Neural cell (in vitro differentiated cells): Measurements from ENCODE around the gene PROSER2. TPM values are rescaled to one million over a fixed set of nuclear protein-coding genes. Genes with fewer than 3 reads are reported as not detected.

Source experiments
- H2AFZ ChIP-seq: fragments of 200-600, 300-800 bp; sonication (generic), shearing (Covaris generic); 2 replicates; pipeline ENCODE4 v1.6.0; 2014; ENCODE audit warnings: low read depth, mild to moderate bottlenecking, antibody characterized with exemption, low read length, moderate library complexity
- H3F3A ChIP-seq: fragments of 200-600 bp; shearing (Covaris generic); 2 replicates; pipeline ENCODE4 v1.6.1; 2016; ENCODE audit warnings: mild to moderate bottlenecking, moderate library complexity, mixed read lengths, antibody characterized with exemption, low read length; ENCODE audit not compliant: insufficient read depth, poor library complexity, severe bottlenecking
- H3K27ac ChIP-seq: fragments of 200-600, 300-800 bp; sonication (generic), shearing (Covaris generic); 2 replicates; pipeline ENCODE4 v1.5.1; 2014; ENCODE audit warnings: mild to moderate bottlenecking, low read length, moderate library complexity
- H3K27me3 ChIP-seq: fragments of 300-800, 200-600 bp; sonication (generic), shearing (Covaris generic); 2 replicates; pipeline ENCODE4 v1.6.0; 2014; ENCODE audit warnings: mild to moderate bottlenecking, low read depth, low read length, moderate library complexity; ENCODE audit not compliant: insufficient read depth
- H3K36me3 ChIP-seq: fragments of 300-800, 200-600 bp; sonication (generic), shearing (Covaris generic); 2 replicates; pipeline ENCODE4 v1.5.1; 2014; ENCODE audit warnings: mild to moderate bottlenecking, antibody characterized with exemption, low read length, moderate library complexity; ENCODE audit not compliant: insufficient read depth
- H3K4me2 ChIP-seq: fragments of 300-800, 200-600 bp; sonication (generic), shearing (Covaris generic); 2 replicates; pipeline ENCODE4 v1.6.0; 2014; ENCODE audit warnings: mild to moderate bottlenecking, low read length
- H3K4me3 ChIP-seq: fragments of 300-800, 200-600 bp; sonication (generic), shearing (Covaris generic); 2 replicates; pipeline ENCODE4 v1.5.1; 2014; ENCODE audit warnings: mild to moderate bottlenecking, low read length, moderate library complexity
- H3K79me2 ChIP-seq: fragments of 200-600 bp; shearing (Covaris generic); replicated peaks from 2 replicates; pipeline ENCODE4 v1.6.0; 2014; ENCODE audit warnings: mild to moderate bottlenecking, low read length, moderate library complexity; ENCODE audit not compliant: insufficient read depth
- H3K9ac ChIP-seq: fragments of 300-800, 200-600 bp; sonication (generic), shearing (Covaris generic); 2 replicates; pipeline ENCODE4 v1.6.1; 2016; ENCODE audit warnings: mild to moderate bottlenecking, low read length, mixed read lengths
- H3K9me2 ChIP-seq: fragments of 200-600 bp; shearing (Covaris generic); 2 replicates; pipeline ENCODE4 v1.6.1; 2016; ENCODE audit warnings: mild to moderate bottlenecking, low read length, mixed read lengths; ENCODE audit not compliant: insufficient read depth
- H3K9me3 ChIP-seq: fragments of 200-600, 300-800 bp; sonication (generic), shearing (Covaris generic); 2 replicates; pipeline ENCODE4 v1.6.1; 2016; ENCODE audit warnings: mild to moderate bottlenecking, mixed run types, low read length, moderate library complexity, mixed read lengths
- H4K20me1 ChIP-seq: fragments of 200-600 bp; shearing (Covaris generic); 2 replicates; pipeline ENCODE4 v1.6.1; 2016; ENCODE audit warnings: mild to moderate bottlenecking, mixed run types; ENCODE audit not compliant: insufficient read depth
- CTCF ChIP-seq: fragments of 450-650 bp; IDR thresholded peaks from 2 replicates; pipeline ENCODE4 v1.5.1; 2014; ENCODE audit warnings: antibody characterized with exemption, mild to moderate bottlenecking, moderate library complexity; ENCODE audit not compliant: poor library complexity, severe bottlenecking
- EP300 ChIP-seq: fragments of 450-650 bp; conservative IDR thresholded peaks from 2 replicates; pipeline ENCODE4 v1.6.1; 2014; ENCODE audit warnings: antibody characterized with exemption, mild to moderate bottlenecking, moderate library complexity; ENCODE audit not compliant: poor library complexity, severe bottlenecking
- EZH2 ChIP-seq: fragments of 200-600, 300-800 bp; shearing (Covaris generic), sonication (generic); IDR thresholded peaks from 2 replicates; pipeline ENCODE4 v1.6.1; 2014; ENCODE audit warnings: antibody characterized with exemption, low read length, borderline replicate concordance, mild to moderate bottlenecking; ENCODE audit not compliant: insufficient read depth, poor library complexity, severe bottlenecking
- MXI1 ChIP-seq: fragments of 450-650 bp; conservative IDR thresholded peaks from 2 replicates; pipeline ENCODE4 v1.6.1; 2014; ENCODE audit warnings: antibody characterized with exemption, mild to moderate bottlenecking; ENCODE audit not compliant: poor library complexity, severe bottlenecking
- POLR2AphosphoS5 ChIP-seq: IDR thresholded peaks from 2 replicates; pipeline ENCODE4 v1.6.1; 2012
- RAD21 ChIP-seq: fragments of 450-650 bp; conservative IDR thresholded peaks from 2 replicates; pipeline ENCODE4 v1.6.1; 2014; ENCODE audit warnings: antibody characterized with exemption, mild to moderate bottlenecking, moderate library complexity
- REST ChIP-seq: IDR thresholded peaks from 2 replicates; pipeline ENCODE4 v1.6.1; 2012; ENCODE audit warnings: borderline replicate concordance
- SMC3 ChIP-seq: fragments of 450-650 bp; conservative IDR thresholded peaks from 2 replicates; pipeline ENCODE4 v1.6.1; 2014; ENCODE audit warnings: antibody characterized with exemption, mild to moderate bottlenecking, moderate library complexity; ENCODE audit not compliant: poor library complexity
- TAF1 ChIP-seq: IDR thresholded peaks from 2 replicates; pipeline ENCODE4 v1.6.1; 2012; ENCODE audit warnings: low read depth
- polyA plus RNA-seq: library from polyadenylated mRNA; depleted of rRNA; stranded (reverse); fragments of >200 nt; gene quantifications from 2 replicates; pipeline ENCODE4 v1.2.3, GENCODE V29; 2014

The PROSER2 gene
- polyA plus RNA-seq, 1 donor from 2014 or later, result 1.1 TPM

- no peaks in the 10 kb centered on the region for H3K27me3 ChIP-seq
- H2AFZ ChIP-seq, result no peak overlapping the region
- H3K36me3 ChIP-seq, result no peaks in the 10 kb centered on the region
- no peaks in the 10 kb centered on the region for H3K9me2 ChIP-seq
- no peak overlapping the region for H3K4me3 ChIP-seq
- H4K20me1 ChIP-seq, result no peaks in the 10 kb centered on the region
- no peak for TF ChIP-seq REST
- TF ChIP-seq SMC3, result no peak
- TF ChIP-seq EP300, result no peak
- TF ChIP-seq RAD21, result no peak
- no peak for TF ChIP-seq CTCF
- TF ChIP-seq EZH2, result no peak
- TF ChIP-seq TAF1, result no peak
- TF ChIP-seq POLR2AphosphoS5, result no peak
- TF ChIP-seq MXI1, result no peak
- no peak overlapping the region for H3K9ac ChIP-seq
- H3K4me2 ChIP-seq, result no peak overlapping the region
- no peaks in the 10 kb centered on the region for H3F3A ChIP-seq
- no peak overlapping the region for H3K27ac ChIP-seq
- H3K9me3 ChIP-seq, result no peaks in the 10 kb centered on the region
- no peaks in the 10 kb centered on the region for H3K79me2 ChIP-seq
Observed at GRCh38 chr10:11798845-11799735, 24.1 kb upstream of the PROSER2 start.

GRCh38 chr10:11799736-11800080, 23.4 kb upstream of the PROSER2 start:
- Histone ChIP-seq H3K9ac (no peak overlapping the region), H2AFZ (no peak overlapping the region), H3K9me3 (no peaks in the 10 kb centered on the region), H3K4me3 (no peak overlapping the region), H3K79me2 (no peaks in the 10 kb centered on the region), H3K27me3 (no peaks in the 10 kb centered on the region), H3K4me2 (no peak overlapping the region), H3F3A (no peaks in the 10 kb centered on the region), H3K36me3 (no peaks in the 10 kb centered on the region), H4K20me1 (no peaks in the 10 kb centered on the region), H3K9me2 (no peaks in the 10 kb centered on the region), H3K27ac (no peak overlapping the region)
- TF ChIP-seq REST (no peak), CTCF (no peak), SMC3 (no peak), EP300 (no peak), POLR2AphosphoS5 (no peak), EZH2 (no peak), RAD21 (no peak), TAF1 (no peak), MXI1 (no peak)
